H1 (cell line): ENCODE measurements around the gene USP10. TPM values are rescaled to one million over a fixed set of nuclear protein-coding genes. Genes with fewer than 3 reads are reported as not detected.

ENCODE experiments used
- CTCF ChIA-PET: fragments of 300-600 bp; sonication (Branson Sonifier 250); formaldehyde crosslinking; loops from one replicate; lab custom pipeline; 2021; ENCODE audit not compliant: partially characterized antibody; lab: Charles Lee
- POLR2A ChIA-PET: fragments of 300-600 bp; sonication (Branson Sonifier 250); formaldehyde crosslinking; loops from one replicate; lab custom pipeline; 2021; ENCODE audit warnings: inconsistent platforms; ENCODE audit not compliant: partially characterized antibody; lab: Charles Lee
- DNase-seq, 2 experiments: peaks; one replicate each; pipeline versions ENCODE4 v3.0.0 to v3.0.0-alpha.2; 2010 to 2022; ENCODE audit warnings: low spot score in 2 of 2, low read depth in 1 of 2, mixed read lengths in 1 of 2
- FAIRE-seq: peaks from 2 replicates; lab custom pipeline; 2011; peaks lifted over from hg19 to GRCh38; lab: Jason Lieb, UNC
- H2AFZ ChIP-seq: 2 replicates; pipeline ENCODE4 v1.8.1; 2012; ENCODE audit warnings: low read length, inconsistent platforms
- H2AK5ac ChIP-seq: 2 replicates; pipeline ENCODE4 v1.6.1; 2013; ENCODE audit warnings: low read depth, low read length
- H2BK120ac ChIP-seq: replicated peaks from 2 replicates; pipeline ENCODE3; 2013; ENCODE audit warnings: low read depth, low read length, inconsistent platforms
- H2BK12ac ChIP-seq: 2 replicates; pipeline ENCODE4 v1.6.1; 2013; ENCODE audit warnings: low read depth, low read length
- H2BK15ac ChIP-seq: 2 replicates; pipeline ENCODE4 v1.6.1; 2013; ENCODE audit warnings: low read length
- H2BK20ac ChIP-seq: 2 replicates; pipeline ENCODE4 v1.6.1; 2013; ENCODE audit warnings: low read length
- H2BK5ac ChIP-seq: 2 replicates; pipeline ENCODE4 v1.6.1; 2013; ENCODE audit warnings: low read depth, low read length
- H3K14ac ChIP-seq: 2 replicates; pipeline ENCODE4 v1.6.1; 2013; ENCODE audit warnings: inconsistent platforms; ENCODE audit not compliant: insufficient read length
- H3K18ac ChIP-seq: 2 replicates; pipeline ENCODE4 v1.6.1; 2013; ENCODE audit warnings: low read length; ENCODE audit errors: extremely low read depth
- H3K23ac ChIP-seq: 2 replicates; pipeline ENCODE4 v1.6.1; 2013; ENCODE audit warnings: inconsistent platforms; ENCODE audit not compliant: insufficient read length
- H3K23me2 ChIP-seq: 2 replicates; pipeline ENCODE4 v1.6.1; 2013; ENCODE audit warnings: low read depth, low read length
- H3K27ac ChIP-seq: 2 replicates; pipeline ENCODE4 v1.6.1; 2011; ENCODE audit warnings: low read depth, low read length, inconsistent platforms
- H3K27me3 ChIP-seq, 4 experiments: replicated peaks in 1 of 4; 1 replicate in 1 of 4; 2 replicates in 3 of 4; pipeline versions ENCODE4 v1.6.1 to v1.8.1; 2011 to 2013; ENCODE audit warnings: low read length in 3 of 4, mild to moderate bottlenecking in 3 of 4, inconsistent platforms in 2 of 4, mixed read lengths in 2 of 4, moderate library complexity in 1 of 4; ENCODE audit not compliant: control insufficient read depth in 3 of 4, insufficient read depth in 3 of 4; ENCODE audit errors: extremely low read depth in 1 of 4
- H3K36me3 ChIP-seq, 4 experiments: 2 replicates each; pipeline versions ENCODE4 v1.6.1 to v1.8.1; 2011 to 2013; ENCODE audit warnings: mild to moderate bottlenecking in 4 of 4, low read length in 3 of 4, moderate library complexity in 2 of 4, control low read depth in 1 of 4, inconsistent platforms in 1 of 4; ENCODE audit not compliant: insufficient read depth in 4 of 4, control insufficient read depth in 2 of 4
- H3K4ac ChIP-seq: replicated peaks from 2 replicates; pipeline ENCODE3; 2013; ENCODE audit warnings: low read length, low read depth, mixed read lengths, inconsistent platforms; ENCODE audit not compliant: insufficient read length
- H3K4me1 ChIP-seq, 4 experiments: replicated peaks in 1 of 4; 1 replicate in 1 of 4; 2 replicates in 3 of 4; pipeline versions ENCODE4 v1.6.1 to v1.8.1; 2011 to 2013; ENCODE audit warnings: low read length in 3 of 4, inconsistent platforms in 2 of 4, mixed read lengths in 1 of 4; ENCODE audit not compliant: insufficient read depth in 4 of 4, control insufficient read depth in 3 of 4
- H3K4me2 ChIP-seq, 2 experiments: 2 replicates each; pipeline versions ENCODE4 v1.6.1 to v1.8.1; 2011 to 2013; ENCODE audit warnings: low read depth in 2 of 2, low read length in 2 of 2, control low read depth in 1 of 2, inconsistent platforms in 1 of 2, mild to moderate bottlenecking in 1 of 2; ENCODE audit not compliant: insufficient read depth in 1 of 2
- H3K4me3 ChIP-seq, 4 experiments: fragments of 200-600, 300-600 bp in 1 of 4; sonication (generic), shearing (Covaris generic), sonication (Bioruptor Twin) in 1 of 4; 2 replicates each; pipeline versions ENCODE4 v1.5.1 to v1.8.1; 2011 to 2016; ENCODE audit warnings: low read length in 4 of 4, low read depth in 3 of 4, control low read depth in 2 of 4, inconsistent platforms in 2 of 4, mild to moderate bottlenecking in 2 of 4, mixed read lengths in 1 of 4, moderate library complexity in 1 of 4; ENCODE audit not compliant: insufficient read depth in 2 of 4; ENCODE audit errors: extremely low read depth in 1 of 4
- H3K56ac ChIP-seq: replicated peaks from 2 replicates; pipeline ENCODE3; 2013; ENCODE audit warnings: low read depth, mild to moderate bottlenecking, mixed read lengths, low read length, inconsistent platforms; ENCODE audit not compliant: insufficient read length
- H3K79me1 ChIP-seq: 2 replicates; pipeline ENCODE4 v1.6.1; 2013; ENCODE audit warnings: low read depth, low read length, control low read depth
- H3K79me2 ChIP-seq, 2 experiments: 2 replicates each; pipeline versions ENCODE4 v1.6.1 to v1.8.1; 2012 to 2013; ENCODE audit warnings: low read length in 2 of 2, mild to moderate bottlenecking in 2 of 2, inconsistent platforms in 1 of 2; ENCODE audit not compliant: insufficient read depth in 2 of 2, control insufficient read depth in 1 of 2
- H3K9ac ChIP-seq, 4 experiments: replicated peaks in 1 of 4; 1 replicate in 1 of 4; 2 replicates in 3 of 4; pipeline versions ENCODE4 v1.6.1 to v1.8.1; 2011 to 2013; ENCODE audit warnings: low read depth in 3 of 4, low read length in 3 of 4, control low read depth in 2 of 4, mild to moderate bottlenecking in 2 of 4, moderate library complexity in 2 of 4, inconsistent platforms in 1 of 4; ENCODE audit errors: extremely low read depth in 1 of 4
- H3K9me3 ChIP-seq, 2 experiments: 2 replicates each; pipeline versions ENCODE4 v1.6.1 to v1.8.1; 2012 to 2013; ENCODE audit warnings: mild to moderate bottlenecking in 2 of 2, moderate library complexity in 2 of 2, control low read depth in 1 of 2, inconsistent platforms in 1 of 2, low read depth in 1 of 2, low read length in 1 of 2, mixed read lengths in 1 of 2; ENCODE audit not compliant: insufficient read depth in 2 of 2
- H4K20me1 ChIP-seq, 2 experiments: replicated peaks in 1 of 2; 2 replicates each; pipeline versions ENCODE3 to v1.8.1; 2011 to 2013; ENCODE audit warnings: inconsistent platforms in 2 of 2, low read length in 2 of 2, mild to moderate bottlenecking in 1 of 2; ENCODE audit not compliant: insufficient read depth in 2 of 2, control insufficient read depth in 1 of 2
- H4K5ac ChIP-seq: 2 replicates; pipeline ENCODE4 v1.6.1; 2013; ENCODE audit warnings: low read length, low read depth, mixed read lengths, inconsistent platforms; ENCODE audit not compliant: insufficient read length
- H4K8ac ChIP-seq: 2 replicates; pipeline ENCODE4 v1.8.0; 2013; ENCODE audit warnings: mild to moderate bottlenecking, moderate library complexity, low read length, inconsistent platforms; ENCODE audit not compliant: insufficient read depth; ENCODE audit errors: extremely low read depth
- H4K91ac ChIP-seq: replicated peaks from 2 replicates; pipeline ENCODE3; 2013; ENCODE audit warnings: low read length, mixed read lengths, inconsistent platforms; ENCODE audit not compliant: insufficient read length
- RBBP5 ChIP-seq: IDR thresholded peaks from 2 replicates; pipeline ENCODE4 v1.7.1; 2012; ENCODE audit warnings: low read depth, mild to moderate bottlenecking, inconsistent platforms, low read length, moderate library complexity, borderline replicate concordance
- WGBS, 2 experiments: shearing (Covaris generic) in 1 of 2; methylation state at CpG; one replicate each; pipeline versions ENCODE4 v1.1.6 to v1.1.7; 2013 to 2015; ENCODE audit warnings: low lambda C conversion rate in 2 of 2, mixed read lengths in 2 of 2, inconsistent platforms in 1 of 2, low coverage in 1 of 2, missing lambda C conversion rate in 1 of 2; ENCODE audit not compliant: insufficient replicate concordance in 2 of 2, insufficient coverage in 1 of 2, insufficient read length in 1 of 2; ENCODE audit errors: extremely low coverage in 1 of 2, missing lambda C conversion rate in 1 of 2; 5-methylcytosine and 5-hydroxymethylcytosine counted together
- polyA plus RNA-seq, 7 experiments: library from polyadenylated mRNA; depleted of rRNA in 3 of 7; stranded (reverse) in 5 of 7; unstranded in 2 of 7; fragments of >200 nt in 5 of 7; fragments of 200-250 nt in 2 of 7; gene quantifications; 1 replicate in 5 of 7; 2 replicates in 1 of 7; 4 replicates in 1 of 7; pipeline versions ENCODE4 v1.2.1 to v1.2.3, GENCODE V29; 2011 to 2013; ENCODE audit warnings: missing spikeins in 2 of 7, mixed read lengths in 2 of 7
- total RNA-seq: library from RNA; stranded (reverse); fragmentation: NEBNext Ultra II Directional; extraction: Animal tissue kit (Norgen Biotek cat#: 25700); gene quantifications from 2 replicates; pipeline ENCODE4 v1.2.1, GENCODE V29; 2021

USP10 gene
- total and polyA plus RNA-seq, 2 of the 8 experiments (the other 6 are each of a cell fraction or from before 2014, with no cell fraction given) = 171 to 195 TPM

- no peak overlapping the region for H3K23ac ChIP-seq
- ChIA-PET CTCF (interaction anchor here (0.6 to 8.3 kb wide), 12 partner anchors 10 to 214 kb away, joined by 3 to 137 read pairs (median 16); no protein-coding TSS in a partner anchor), POLR2A (no interaction called here)
- H3K4me3 ChIP-seq = no peak overlapping the region
- no peak overlapping the region for H3K4ac ChIP-seq
- H3K36me3 ChIP-seq = peaks cover 3 to 22% (median 11%) of the 10 kb centered on the region in 4 experiments; a peak in 6 of 8 replicates
- H4K8ac ChIP-seq = no peak overlapping the region
- H3K27ac ChIP-seq = no peak overlapping the region
- H3K9me3 ChIP-seq = no peaks in the 10 kb centered on the region
- no peak overlapping the region for H3K4me2 ChIP-seq
- H3K9ac ChIP-seq = no peak overlapping the region
- H2BK15ac ChIP-seq = no peak overlapping the region
- peaks cover 18 to 25% of the 10 kb centered on the region in 2 experiments for H4K20me1 ChIP-seq
- H3K79me1 ChIP-seq = peaks cover 8% of the 10 kb centered on the region; the same call in 1 of the 2 replicates
- no peak overlapping the region for H2BK12ac ChIP-seq
- H3K14ac ChIP-seq = no peak overlapping the region
- no peak overlapping the region for H4K5ac ChIP-seq
- no peaks in the 10 kb centered on the region for H3K23me2 ChIP-seq
- no peak overlapping the region for H2AFZ ChIP-seq
- H4K91ac ChIP-seq = no peak overlapping the region
- H2BK120ac ChIP-seq = no peak overlapping the region
- DNase-seq = no peak
- 47% methylated on average over 2 of the region's 2 CpGs; no CpG with 5 or more reads in 1 of the 2 experiments for WGBS, 2 experiments
- H3K4me1 ChIP-seq = no peaks in the 10 kb centered on the region
- no peaks in the 10 kb centered on the region for H3K27me3 ChIP-seq
- no peak overlapping the region for H2BK5ac ChIP-seq
- H3K56ac ChIP-seq = no peak overlapping the region
- no peak overlapping the region for H3K18ac ChIP-seq
- no peak overlapping the region for H2BK20ac ChIP-seq
- H3K79me2 ChIP-seq = peaks cover 5 to 97% of the 10 kb centered on the region in 2 experiments
- H2AK5ac ChIP-seq = no peak overlapping the region
- FAIRE-seq = no peak
- TF ChIP-seq RBBP5 = no peak
Measured at GRCh38 chr16:84756830-84757229, 57.0 kb downstream of the USP10 start.
